Activated T-cell treated with anti-CD3 and anti-CD28 coated beads for 24 hours (primary cell): ENCODE results near the gene SLC44A4.
"Not testable (repeated sequence)": the region's sequence is repeated elsewhere in the genome, so short reads cannot be mapped to it uniquely, and the experiment has no call there.

ENCODE experiments used
- DNase-seq: peaks from one replicate; pipeline ENCODE4 v3.0.0-alpha.2; 2020; ENCODE audit warnings: low read depth

Gene SLC44A4

GRCh38 chr6:31827286-31828079 is 51.3 kb downstream of the SLC44A4 start, which contains the start of gene HSPA1B:
Gene HSPA1B (plus strand): TSS chr6:31827738. CDS start chr6:31827951, 213 bp downstream.
- DNase-seq = peak; percentile 91

- DNase-seq = no peak
Measured at GRCh38 chr6:31826793-31827285, 52.0 kb downstream of the SLC44A4 start.

DNA sequence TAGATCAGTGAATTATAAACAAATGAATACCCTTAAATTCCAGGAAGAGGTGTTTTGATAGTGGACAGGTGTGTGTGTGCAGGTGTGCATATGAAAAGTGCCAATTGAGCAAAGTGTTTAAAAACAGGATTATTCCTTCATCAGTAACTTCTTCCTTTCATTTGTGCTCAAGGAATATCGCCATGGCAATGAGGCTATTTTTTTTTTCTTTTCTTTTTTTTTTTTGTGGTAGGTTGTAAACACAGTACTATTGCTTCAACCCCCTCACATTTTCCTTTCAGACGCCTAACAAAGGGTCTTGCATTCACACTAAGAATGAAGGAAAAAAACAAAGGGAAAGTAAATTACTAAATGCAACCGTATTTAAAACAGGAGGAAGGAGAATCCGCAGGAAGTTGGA is 53.2 kb downstream of the SLC44A4 start:
- no peak for DNase-seq

- not testable (repeated sequence) for DNase-seq
Measured at GRCh38 chr6:31823592-31824196, 55.1 kb downstream of the SLC44A4 start.

GRCh38 chr6:31822036-31822821 is 56.6 kb downstream of the SLC44A4 start:
- no peak for DNase-seq

- DNase-seq = no peak
Measured at GRCh38 chr6:31821301-31822035, 57.3 kb downstream of the SLC44A4 start.

GRCh38 chr6:31820399-31820798 is 58.4 kb downstream of the SLC44A4 start:
- not testable (repeated sequence) for DNase-seq

DNA sequence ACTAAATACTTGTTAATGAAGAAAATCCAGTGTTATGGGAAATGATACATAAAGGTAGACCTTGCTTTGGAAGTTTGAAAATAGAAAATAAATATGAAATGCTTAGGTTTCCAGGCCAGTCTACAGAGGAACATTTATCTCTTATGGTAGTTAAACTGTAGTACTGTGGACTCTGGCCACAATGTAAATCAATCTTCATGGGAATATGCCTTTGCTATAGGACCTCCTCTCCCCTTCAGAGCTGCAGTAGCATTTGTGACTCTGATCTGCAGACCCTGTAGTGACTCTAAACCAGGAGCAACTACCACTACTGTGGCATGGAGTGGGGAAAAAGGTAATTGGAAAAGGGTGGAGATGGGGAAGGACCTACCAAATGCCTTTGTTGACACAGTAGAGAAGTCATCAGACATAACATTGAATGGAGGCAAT is 58.9 kb downstream of the SLC44A4 start:
- DNase-seq = no peak

DNA sequence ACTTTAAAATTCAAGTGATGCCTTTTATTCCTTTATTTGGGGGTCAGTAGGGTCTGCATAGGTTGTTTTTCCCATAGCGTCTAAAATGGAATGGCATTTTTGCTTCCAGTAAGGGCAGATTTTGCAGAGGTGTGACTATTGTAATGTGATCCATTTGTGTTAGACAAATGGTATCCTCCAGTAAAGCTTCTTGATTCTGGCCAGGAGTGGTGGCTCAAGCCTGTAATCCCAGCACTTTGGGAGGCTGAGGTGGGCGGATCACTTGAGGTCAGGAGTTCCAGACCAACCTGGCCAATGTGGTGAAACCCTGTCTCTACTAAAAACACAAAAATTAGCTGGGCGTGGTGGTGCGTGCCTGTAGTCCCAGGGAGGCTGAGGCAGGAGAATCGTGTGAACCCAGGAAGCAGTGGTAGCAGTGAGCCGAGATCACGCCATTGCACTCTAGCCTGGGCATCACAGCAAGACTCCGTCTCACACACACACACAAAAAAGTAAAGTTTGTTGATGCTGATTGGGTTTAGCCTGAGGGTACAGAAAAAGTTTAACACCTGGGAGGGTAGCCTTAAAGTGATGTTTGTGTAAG is 60.8 kb downstream of the SLC44A4 start:
- DNase-seq = not testable (repeated sequence)

- not testable (repeated sequence) for DNase-seq
Measured at GRCh38 chr6:31817133-31817928, 61.5 kb downstream of the SLC44A4 start.

DNA sequence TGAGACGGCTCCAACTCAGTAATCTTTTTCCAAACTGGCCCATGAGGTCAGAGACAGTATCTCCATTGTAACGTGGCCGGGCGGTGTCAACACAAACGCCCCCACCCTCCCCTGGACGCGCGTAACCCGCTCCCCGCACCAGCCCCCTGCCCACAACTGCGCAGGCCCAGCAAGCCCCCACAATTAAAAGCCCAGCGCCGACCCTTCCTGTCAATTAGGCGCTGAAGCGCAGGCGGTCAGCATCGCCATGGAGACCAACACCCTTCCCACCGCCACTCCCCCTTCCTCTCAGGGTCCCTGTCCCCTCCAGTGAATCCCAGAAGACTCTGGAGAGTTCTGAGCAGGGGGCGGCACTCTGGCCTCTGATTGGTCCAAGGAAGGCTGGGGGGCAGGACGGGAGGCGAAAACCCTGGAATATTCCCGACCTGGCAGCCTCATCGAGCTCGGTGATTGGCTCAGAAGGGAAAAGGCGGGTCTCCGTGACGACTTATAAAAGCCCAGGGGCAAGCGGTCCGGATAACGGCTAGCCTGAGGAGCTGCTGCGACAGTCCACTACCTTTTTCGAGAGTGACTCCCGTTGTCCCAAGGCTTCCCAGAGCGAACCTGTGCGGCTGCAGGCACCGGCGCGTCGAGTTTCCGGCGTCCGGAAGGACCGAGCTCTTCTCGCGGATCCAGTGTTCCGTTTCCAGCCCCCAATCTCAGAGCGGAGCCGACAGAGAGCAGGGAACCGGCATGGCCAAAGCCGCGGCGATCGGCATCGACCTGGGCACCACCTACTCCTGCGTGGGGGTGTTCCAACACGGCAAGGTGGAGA is 63.6 kb downstream of the SLC44A4 start, which contains the start of the genes HSPA1A and HSPA1L:
HSPA1A (plus strand) TSS at position 519 of the 814 bp plus-strand sequence; CDS start at position 733, 214 bp downstream.
HSPA1L (minus strand) TSS at position 259 of the 814 bp plus-strand sequence. CDS start 3,311 bp downstream, outside the sequence.
- DNase-seq = peak; percentile 61

DNA sequence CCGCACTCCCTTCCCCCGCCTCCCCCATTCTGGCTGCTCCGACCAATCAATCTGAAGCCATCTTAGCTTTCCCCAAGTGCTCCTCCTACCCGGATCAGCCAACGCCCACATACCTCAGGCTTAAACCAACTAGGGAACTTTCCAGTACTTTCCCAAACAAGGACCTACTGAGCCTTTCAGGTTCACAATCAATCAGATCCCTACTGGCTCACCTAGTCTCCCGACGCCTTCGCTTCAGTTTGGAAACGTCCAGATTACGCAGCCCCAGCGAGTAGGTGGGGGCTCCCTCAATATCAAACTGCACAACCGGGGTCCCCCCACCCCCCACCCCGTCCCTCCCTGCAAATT is 64.1 kb downstream of the SLC44A4 start:
- peak; percentile 56 for DNase-seq

GRCh38 chr6:31813465-31813849 is 65.3 kb downstream of the SLC44A4 start:
- DNase-seq = no peak
